H9 (cell line): ENCODE data around the gene VIPR1. TPM values are rescaled to one million over a fixed set of nuclear protein-coding genes. Genes with fewer than 3 reads are reported as not detected.

Source experiments
- DNase-seq: peaks from one replicate; pipeline ENCODE4 v3.0.0-alpha.2; 2017
- H2AFZ ChIP-seq: one replicate; pipeline ENCODE4 v1.6.1; 2013; ENCODE audit warnings: mild to moderate bottlenecking, low read length, control low read depth, moderate library complexity
- H2AK5ac ChIP-seq: 2 replicates; pipeline ENCODE4 v1.6.1; 2013; ENCODE audit warnings: low read length, control low read depth, mixed read lengths; ENCODE audit not compliant: insufficient read length
- H2BK120ac ChIP-seq: one replicate; pipeline ENCODE4 v1.6.1; 2013; ENCODE audit warnings: low read depth, mild to moderate bottlenecking, low read length, control low read depth, inconsistent platforms; ENCODE audit not compliant: poor library complexity, severe bottlenecking
- H2BK12ac ChIP-seq: 2 replicates; pipeline ENCODE4 v1.6.1; 2013; ENCODE audit warnings: low read length, control low read depth, mixed read lengths, low read depth; ENCODE audit not compliant: insufficient read length
- H2BK15ac ChIP-seq: 2 replicates; pipeline ENCODE4 v1.6.1; 2013; ENCODE audit warnings: low read depth, low read length, control low read depth
- H2BK20ac ChIP-seq: one replicate; pipeline ENCODE4 v1.6.1; 2013; ENCODE audit warnings: low read depth, mild to moderate bottlenecking, low read length, control low read depth, inconsistent platforms; ENCODE audit not compliant: poor library complexity, severe bottlenecking
- H2BK5ac ChIP-seq: 2 replicates; pipeline ENCODE4 v1.6.1; 2013; ENCODE audit warnings: low read length, control low read depth, mixed read lengths; ENCODE audit not compliant: insufficient read length
- H3K14ac ChIP-seq: 2 replicates; pipeline ENCODE4 v1.6.1; 2013; ENCODE audit warnings: low read length, control low read depth; ENCODE audit not compliant: insufficient read depth
- H3K18ac ChIP-seq: 2 replicates; pipeline ENCODE4 v1.6.1; 2013; ENCODE audit warnings: low read depth, mild to moderate bottlenecking, mixed read lengths, low read length, control low read depth; ENCODE audit not compliant: insufficient read length
- H3K23ac ChIP-seq: 2 replicates; pipeline ENCODE4 v1.6.1; 2013; ENCODE audit warnings: low read length, control low read depth, mixed read lengths, low read depth; ENCODE audit not compliant: insufficient read length
- H3K23me2 ChIP-seq: 2 replicates; pipeline ENCODE4 v1.6.1; 2013; ENCODE audit warnings: low read depth, mild to moderate bottlenecking, mixed read lengths, low read length, control low read depth; ENCODE audit not compliant: insufficient read length, poor library complexity, severe bottlenecking
- H3K27ac ChIP-seq: 2 replicates; pipeline ENCODE4 v1.5.1; 2013; ENCODE audit warnings: low read length, control low read depth, mixed read lengths, low read depth; ENCODE audit not compliant: insufficient read length
- H3K27me3 ChIP-seq: 2 replicates; pipeline ENCODE4 v1.6.1; 2013; ENCODE audit warnings: low read length, control low read depth, inconsistent platforms; ENCODE audit not compliant: insufficient read depth
- H3K4ac ChIP-seq: 2 replicates; pipeline ENCODE4 v1.6.1; 2013; ENCODE audit warnings: low read depth, mild to moderate bottlenecking, control low read depth, inconsistent platforms, low read length, moderate library complexity
- H3K4me1 ChIP-seq: 2 replicates; pipeline ENCODE4 v1.6.1; 2013; ENCODE audit warnings: low read length, control low read depth, inconsistent platforms; ENCODE audit not compliant: insufficient read depth
- H3K4me2 ChIP-seq: 2 replicates; pipeline ENCODE4 v1.6.1; 2013; ENCODE audit warnings: low read length, control low read depth, mixed read lengths; ENCODE audit not compliant: insufficient read length, insufficient read depth
- H3K56ac ChIP-seq: 2 replicates; pipeline ENCODE4 v1.6.1; 2013; ENCODE audit warnings: low read depth, mild to moderate bottlenecking, mixed read lengths, low read length, control low read depth; ENCODE audit not compliant: insufficient read length
- H3K79me1 ChIP-seq: 2 replicates; pipeline ENCODE4 v1.6.1; 2013; ENCODE audit warnings: low read depth, mild to moderate bottlenecking, moderate library complexity, low read length, control low read depth, inconsistent platforms; ENCODE audit not compliant: insufficient read depth, poor library complexity, severe bottlenecking
- H3K79me2 ChIP-seq: 2 replicates; pipeline ENCODE4 v1.6.1; 2013; ENCODE audit warnings: low read length, control low read depth, inconsistent platforms; ENCODE audit not compliant: insufficient read depth
- H3K9ac ChIP-seq: 2 replicates; pipeline ENCODE4 v1.6.1; 2013; ENCODE audit warnings: low read length, control low read depth, mixed read lengths; ENCODE audit not compliant: insufficient read length; ENCODE audit errors: extremely low read depth
- H3K9me3 ChIP-seq: one replicate; pipeline ENCODE4 v1.6.1; 2013; ENCODE audit warnings: low read depth, low read length, inconsistent platforms; ENCODE audit not compliant: control insufficient read depth
- H3T11ph ChIP-seq: one replicate; pipeline ENCODE4 v1.6.1; 2013; ENCODE audit warnings: mild to moderate bottlenecking, low read length, control low read depth, inconsistent platforms
- H4K20me1 ChIP-seq: one replicate; pipeline ENCODE4 v1.6.1; 2013; ENCODE audit not compliant: control insufficient read depth, insufficient read length, insufficient read depth
- H4K5ac ChIP-seq: 2 replicates; pipeline ENCODE4 v1.6.1; 2013; ENCODE audit warnings: low read depth, mild to moderate bottlenecking, mixed read lengths, low read length, control low read depth; ENCODE audit not compliant: insufficient read length
- H4K8ac ChIP-seq: replicated peaks from 2 replicates; pipeline ENCODE4 v1.6.1; 2013; ENCODE audit warnings: low read length, control low read depth, mixed read lengths, low read depth; ENCODE audit not compliant: insufficient read length
- H4K91ac ChIP-seq: 2 replicates; pipeline ENCODE4 v1.6.1; 2013; ENCODE audit warnings: low read depth, mild to moderate bottlenecking, moderate library complexity, mixed read lengths, low read length, control low read depth; ENCODE audit not compliant: insufficient read length
- H3K27ac Mint-ChIP-seq, 3 experiments: 2 replicates in 2 of 3; 3 replicates in 1 of 3; pipeline ENCODE4 v1.8.0; 2020 to 2021; ENCODE audit warnings: mixed read lengths in 3 of 3, mild to moderate bottlenecking in 1 of 3, moderate library complexity in 1 of 3
- H3K27me3 Mint-ChIP-seq: 2 replicates; pipeline ENCODE4 v1.8.0; 2021; ENCODE audit warnings: low read depth, mild to moderate bottlenecking, moderate library complexity, mixed read lengths
- H3K36me3 Mint-ChIP-seq, 3 experiments: 2 replicates in 2 of 3; 3 replicates in 1 of 3; pipeline ENCODE4 v1.8.0; 2020 to 2021; ENCODE audit warnings: low read depth in 3 of 3, mixed read lengths in 3 of 3; ENCODE audit not compliant: insufficient read depth in 1 of 3
- H3K4me1 Mint-ChIP-seq, 2 experiments: 2 replicates each; pipeline ENCODE4 v1.8.0; 2020; ENCODE audit warnings: mixed read lengths in 2 of 2
- H3K4me3 Mint-ChIP-seq, 2 experiments: 2 replicates in 1 of 2; 3 replicates in 1 of 2; pipeline ENCODE4 v1.8.0; 2020 to 2021; ENCODE audit warnings: mild to moderate bottlenecking in 2 of 2, mixed read lengths in 2 of 2, moderate library complexity in 1 of 2
- H3K9me3 Mint-ChIP-seq, 2 experiments: 2 replicates in 1 of 2; 3 replicates in 1 of 2; pipeline ENCODE4 v1.8.0; 2020; ENCODE audit warnings: mild to moderate bottlenecking in 2 of 2, mixed read lengths in 2 of 2, moderate library complexity in 1 of 2
- CTCF ChIP-seq: fragments of 200-600 bp; sonication (generic); conservative IDR thresholded peaks from 3 replicates; pipeline ENCODE4 v1.8.0; 2021; ENCODE audit warnings: antibody characterized with exemption, mild to moderate bottlenecking
- WGBS: extraction: QIAGEN DNeasy Blood & Tissue Kit; methylation state at CpG from one replicate; pipeline ENCODE4 v1.1.7; 2013; ENCODE audit warnings: missing lambda C conversion rate, low lambda C conversion rate, mixed read lengths; ENCODE audit not compliant: insufficient read length; ENCODE audit errors: extremely low coverage; 5-methylcytosine and 5-hydroxymethylcytosine counted together
- long read RNA-seq: library from polyadenylated mRNA; unstranded; transcript quantifications from one replicate; pipeline ENCODE4 v2.0.0, GENCODE V29; 2020
- total RNA-seq: library from RNA; stranded (reverse); gene quantifications from 2 replicates; pipeline ENCODE4 v1.2.1, GENCODE V29; 2021

Gene VIPR1
- total RNA-seq = 6.3 and 6.5 TPM in 2 replicates
- long read RNA-seq, partial matches to known transcripts = 0 of 5 reads
- long read RNA-seq, other reads (novel, unspliced or antisense) = 3 of 5 reads

DNA sequence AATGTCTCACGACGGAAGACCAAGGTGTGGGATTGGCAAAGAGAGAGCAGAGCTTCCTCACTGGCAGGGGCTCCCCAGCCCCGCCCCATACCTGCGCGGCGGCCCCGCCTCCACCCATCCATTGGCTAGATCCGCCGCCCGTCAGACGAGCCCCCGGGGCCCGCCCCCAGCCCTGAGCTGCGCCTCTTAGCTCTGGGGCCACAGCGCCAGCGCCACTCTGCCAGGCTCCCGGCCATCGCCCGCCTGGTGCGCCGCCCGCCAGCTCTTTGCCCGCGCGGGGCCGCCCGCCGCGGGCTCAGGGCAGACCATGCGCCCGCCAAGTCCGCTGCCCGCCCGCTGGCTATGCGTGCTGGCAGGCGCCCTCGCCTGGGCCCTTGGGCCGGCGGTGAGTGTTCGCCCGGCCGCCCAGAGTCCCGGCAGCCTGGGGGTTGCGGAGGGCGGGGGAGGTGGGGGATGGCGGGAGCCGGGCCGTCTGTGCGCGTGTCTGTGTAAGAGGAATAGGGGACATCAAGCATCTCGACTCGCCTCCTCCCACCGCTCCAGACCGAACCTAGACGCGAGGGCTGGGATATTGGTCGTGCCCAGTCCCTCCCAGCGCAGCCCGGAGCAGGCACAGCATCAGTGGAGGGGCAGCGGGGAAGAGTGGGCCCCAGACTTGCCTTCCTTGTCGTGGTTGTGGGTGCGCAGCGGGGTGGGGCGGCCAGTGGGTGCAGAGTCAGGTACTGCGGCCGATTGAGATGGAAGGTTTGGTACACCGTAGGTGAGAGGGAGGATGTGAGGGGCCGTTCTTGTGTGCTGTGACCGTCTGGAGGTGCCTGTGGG, at the start of gene VIPR1:
Gene VIPR1 (plus strand): TSS at position 215 of the 822 bp plus-strand sequence. CDS start 93 bp downstream, at position 308.
- Histone ChIP-seq H3K9me3 (no peaks in the 10 kb centered on the region), H3K4me2 (peak within 1 kb of the TSS; percentile 70), H3K23ac (no peak within 1 kb of the TSS), H3K79me2 (no peaks in the 10 kb centered on the region), H2BK120ac (no peak within 1 kb of the TSS), H2AFZ (no peak within 1 kb of the TSS), H2BK12ac (no peak within 1 kb of the TSS), H3K9ac (no peak within 1 kb of the TSS), H3K56ac (no peak within 1 kb of the TSS), H3K79me1 (no peaks in the 10 kb centered on the region), H3K18ac (no peak within 1 kb of the TSS), H4K8ac (no peak within 1 kb of the TSS), H2BK15ac (no peak within 1 kb of the TSS), H3K14ac (no peak within 1 kb of the TSS; the same call in 1 of the 2 replicates), H3T11ph (no peak within 1 kb of the TSS), H2AK5ac (no peak within 1 kb of the TSS), H2BK20ac (no peak within 1 kb of the TSS), H3K23me2 (peaks cover 18% of the 10 kb centered on the region), H4K5ac (no peak within 1 kb of the TSS), H3K4ac (no peak within 1 kb of the TSS), H3K27ac (no peak within 1 kb of the TSS), H3K4me1 (peaks cover 6% of the 10 kb centered on the region; the same call in 1 of the 2 replicates), H3K27me3 (peaks cover 20% of the 10 kb centered on the region; the same call in 1 of the 2 replicates), H4K91ac (no peak within 1 kb of the TSS), H4K20me1 (no peaks in the 10 kb centered on the region), H2BK5ac (no peak within 1 kb of the TSS)
- peak within 1 kb of the TSS; percentile 78 to 92 for H3K4me3 Mint-ChIP-seq
- peaks cover 33 to 46% of the 10 kb centered on the region in 2 experiments for H3K4me1 Mint-ChIP-seq
- H3K36me3 Mint-ChIP-seq = no peaks in the 10 kb centered on the region
- peak; percentile 97 for DNase-seq
- H3K27me3 Mint-ChIP-seq = peaks cover 61% of the 10 kb centered on the region
- peak within 1 kb of the TSS in 1 of 3 experiments; percentile 39; a peak in 1 of 7 replicates for H3K27ac Mint-ChIP-seq
- TF ChIP-seq CTCF = no peak
- no CpG with 5 or more reads among the region's 69 CpGs for WGBS
- H3K9me3 Mint-ChIP-seq = no peaks in the 10 kb centered on the region
